Heart left ventricle (tissue), 13 donors: Measurements from ENCODE around the gene GLT1D1.

Experiments used
- CTCF ChIP-seq, 12 donors: fragments of 200-600 bp; sonication (generic) in 4 of 12; IDR thresholded peaks; one replicate each; pipeline versions ENCODE4 v1.5.0 to v1.8.0; 2018 to 2022; ENCODE audit warnings: antibody characterized with exemption in 12 of 12, mild to moderate bottlenecking in 5 of 12
- POLR2A ChIP-seq, 2 donors: fragments of 450-650 bp; IDR thresholded peaks; one replicate each; pipeline ENCODE4 v1.6.1; 2017; ENCODE audit warnings: antibody characterized with exemption in 2 of 2, mild to moderate bottlenecking in 2 of 2, moderate library complexity in 2 of 2
- donor health status: ischemic (EF 13 %, LVEDD 7.1; RV severe dilation, severe dysfunction).
- donor health status: DM: no; HTN: yes; CAD: no.
- donor health status: DM: no; HTN: no; CAD: no.
- donor health status: ischemic (EF 25% LVEDD 6.9; RV normal size, moderate dysfunction).
- donor health status: ischemic (EF 25% LVEDD 5.7; RV mildly dilated, moderate dysfunction).
- donor health status: ischemic (EF 35%, LVEDD 5.7; RV mildly dilated, moderate dysfunction).
- donor health status: nonischemic (EF 11% LVEDD 7.7; RV severe dilation, severe dysfunction).
- donor health status: DM: yes; HTN: yes; CAD: no.
- donor health status: PGD.
- donor health status: ischemic (EF 29% LVEDD 5.4; RV normal size, mild dysfunction).
- donor health status: nonischemic (EF 23%, LVEDD 6.1; RV moderate dilation, normal function).

- no peak for TF ChIP-seq CTCF (IDR thresholded peaks at IDR 0.05)
- TF ChIP-seq POLR2A (IDR thresholded peaks at IDR 0.05), result no peak
These were observed 85.6 kb downstream of the GLT1D1 start for GRCh38 chr12:128938886-128939285.
